ENCODE data around the gene GBP3. TPM values are rescaled to one million over a fixed set of nuclear protein-coding genes. Genes with fewer than 3 reads are reported as not detected.
A peak's percentile ranks its signal among the peaks of the same experiment; 100 is the strongest.

Gene GBP3
- total and polyA plus RNA-seq, 9 of the 15 experiments (the other 6 are each of a cell fraction or from before 2014, with no cell fraction given) = 0.07 to 0.14 (median 0.11) TPM; not detected in 4

DNA sequence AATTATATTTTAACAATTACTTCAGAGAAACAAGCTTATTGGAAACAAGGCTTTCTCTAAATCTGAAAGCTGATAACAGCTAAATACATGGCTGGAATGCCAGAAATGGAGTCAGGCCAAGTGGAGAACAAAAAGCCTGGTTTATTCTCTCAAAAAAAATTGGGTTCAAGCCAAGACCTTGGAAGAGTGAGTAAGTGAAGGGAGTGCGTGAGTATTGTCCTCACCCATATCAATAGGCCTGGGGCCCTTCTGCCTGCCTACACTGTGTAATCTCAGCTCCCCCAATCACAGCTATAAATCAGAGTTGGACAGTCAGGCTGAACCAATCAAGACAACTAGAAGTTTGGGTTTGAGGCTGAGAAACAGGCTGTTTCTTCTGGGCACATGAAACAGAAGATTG, 37.6 kb downstream of the GBP3 start:
- H4K20me1 ChIP-seq (replicated peaks; ENCODE audit: control insufficient read depth, insufficient read depth, low read length) = 0 out of 2 replicates have a peak, but pooled peaks cover 4% of the 10 kb centered on the region
- 33% methylated on average over 1 of the region's 1 CpG for WGBS (ENCODE audit: insufficient coverage, low coverage, missing lambda C conversion rate)
- CTCF ChIA-PET (ENCODE audit: low intra/inter-chr PET ratio) = no interaction called here
- FAIRE-seq = no peak
- BruUV-seq (replicated peaks) = no TSS peak
- TF ChIP-seq, protein P1, sequence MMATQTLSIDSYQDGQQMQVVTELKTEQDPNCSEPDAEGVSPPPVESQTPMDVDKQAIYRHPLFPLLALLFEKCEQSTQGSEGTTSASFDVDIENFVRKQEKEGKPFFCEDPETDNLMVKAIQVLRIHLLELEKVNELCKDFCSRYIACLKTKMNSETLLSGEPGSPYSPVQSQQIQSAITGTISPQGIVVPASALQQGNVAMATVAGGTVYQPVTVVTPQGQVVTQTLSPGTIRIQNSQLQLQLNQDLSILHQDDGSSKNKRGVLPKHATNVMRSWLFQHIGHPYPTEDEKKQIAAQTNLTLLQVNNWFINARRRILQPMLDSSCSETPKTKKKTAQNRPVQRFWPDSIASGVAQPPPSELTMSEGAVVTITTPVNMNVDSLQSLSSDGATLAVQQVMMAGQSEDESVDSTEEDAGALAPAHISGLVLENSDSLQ (IDR thresholded peaks at IDR 0.05) = peak; percentile 46; the same call in 1 of the 2 replicates
- TF ChIP-seq, protein P2, sequence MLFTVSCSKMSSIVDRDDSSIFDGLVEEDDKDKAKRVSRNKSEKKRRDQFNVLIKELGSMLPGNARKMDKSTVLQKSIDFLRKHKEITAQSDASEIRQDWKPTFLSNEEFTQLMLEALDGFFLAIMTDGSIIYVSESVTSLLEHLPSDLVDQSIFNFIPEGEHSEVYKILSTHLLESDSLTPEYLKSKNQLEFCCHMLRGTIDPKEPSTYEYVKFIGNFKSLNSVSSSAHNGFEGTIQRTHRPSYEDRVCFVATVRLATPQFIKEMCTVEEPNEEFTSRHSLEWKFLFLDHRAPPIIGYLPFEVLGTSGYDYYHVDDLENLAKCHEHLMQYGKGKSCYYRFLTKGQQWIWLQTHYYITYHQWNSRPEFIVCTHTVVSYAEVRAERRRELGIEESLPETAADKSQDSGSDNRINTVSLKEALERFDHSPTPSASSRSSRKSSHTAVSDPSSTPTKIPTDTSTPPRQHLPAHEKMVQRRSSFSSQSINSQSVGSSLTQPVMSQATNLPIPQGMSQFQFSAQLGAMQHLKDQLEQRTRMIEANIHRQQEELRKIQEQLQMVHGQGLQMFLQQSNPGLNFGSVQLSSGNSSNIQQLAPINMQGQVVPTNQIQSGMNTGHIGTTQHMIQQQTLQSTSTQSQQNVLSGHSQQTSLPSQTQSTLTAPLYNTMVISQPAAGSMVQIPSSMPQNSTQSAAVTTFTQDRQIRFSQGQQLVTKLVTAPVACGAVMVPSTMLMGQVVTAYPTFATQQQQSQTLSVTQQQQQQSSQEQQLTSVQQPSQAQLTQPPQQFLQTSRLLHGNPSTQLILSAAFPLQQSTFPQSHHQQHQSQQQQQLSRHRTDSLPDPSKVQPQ (CRISPR knock-in tag; IDR thresholded peaks at IDR 0.05; ENCODE audit: borderline replicate concordance) = no peak
- TF ChIP-seq MEF2D (tag; conservative IDR thresholded peaks at IDR 0.05; ENCODE audit: low read depth) = no peak
- peak; percentile 30; the same call in 1 of the 2 replicates for TF ChIP-seq CBFA2T3 (IDR thresholded peaks at IDR 0.05)
- TF ChIP-seq NFIC (IDR thresholded peaks at IDR 0.05) = peak; percentile 64
- TF ChIP-seq HDAC1 (IDR thresholded peaks at IDR 0.05) = peak in 1 of 2 experiments; percentile 64; a peak in 2 of 4 replicates
- TF ChIP-seq RCOR1 (IDR thresholded peaks at IDR 0.05; ENCODE audit: borderline replicate concordance in 1 of 2, low read depth in 2 of 2, low read length in 2 of 2) = peak; percentile 72 to 85; a peak in 3 of 4 replicates
- peak; percentile 36 for TF ChIP-seq MEIS2 (IDR thresholded peaks at IDR 0.05; ENCODE audit: partially characterized antibody)
- peak; percentile 94 to 96 for TF ChIP-seq KDM1A (IDR thresholded peaks at IDR 0.05)
- no peaks in the 10 kb centered on the region for H3K27me3 ChIP-seq (ENCODE audit: control insufficient read depth in 2 of 2, insufficient read depth in 2 of 2, low read length in 2 of 2)
- H2AFZ ChIP-seq (ENCODE audit: low read depth, low read length) = no peak overlapping the region
- ATAC-seq = peak; percentile 68
- H3K9me3 ChIP-seq (replicated peaks; ENCODE audit: control insufficient read depth, insufficient read depth, low read depth, low read length) = no peaks in the 10 kb centered on the region
- no peak overlapping the region for H3K9ac ChIP-seq (ENCODE audit: insufficient read depth in 1 of 2, low read depth in 2 of 2, low read length in 2 of 2)
- H3K79me2 ChIP-seq (ENCODE audit: control insufficient read depth, insufficient read depth, low read length) = peaks cover 77% of the 10 kb centered on the region
- H3K27ac ChIP-seq (ENCODE audit: extremely low read depth, low read depth, low read length) = no peak overlapping the region
- no peak for DNase-seq (ENCODE audit: extremely low read depth in 1 of 4, low spot score in 3 of 4)
- no peak overlapping the region for H3K4me2 ChIP-seq (ENCODE audit: insufficient read depth, low read length)
- POLR2A ChIA-PET = interaction anchor here (0.7 kb wide), 1 partner anchor 1790 kb away, joined by 3 read pairs; no protein-coding TSS in a partner anchor
- intact Hi-C loops (cut with micrococcal nuclease) = no loop called here
- peaks cover 78% of the 10 kb centered on the region for H3K36me3 ChIP-seq (ENCODE audit: control insufficient read depth, insufficient read depth, low read length)
- in situ Hi-C loops (cut with MboI) = no loop called here
- H3K4me3 ChIP-seq = no peak overlapping the region
- H3K4me1 ChIP-seq (replicated peaks in 1 of 2; ENCODE audit: control insufficient read depth in 2 of 2, insufficient read depth in 2 of 2, low read length in 2 of 2) = peaks cover 0 to 5% of the 10 kb centered on the region in 2 experiments; a peak in 2 of 5 replicates
- no peaks in the 10 kb centered on the region for H3K9me1 ChIP-seq (ENCODE audit: control insufficient read depth, insufficient read depth, low read length)
